T1000 (cell line): Measurements from ENCODE around the gene CCDC61.

Experiments used
- DNase-seq: peaks from one replicate; lab custom pipeline; 2025; ENCODE audit warnings: mixed read lengths; lab: John Stamatoyannopoulos, UW

Gene CCDC61

GRCh38 chr19:45975306-45976070, 19.8 kb upstream of the CCDC61 start:
- DNase-seq = no peak

GRCh38 chr19:45976178-45976577, 19.1 kb upstream of the CCDC61 start:
- no peak for DNase-seq

GRCh38 chr19:45978156-45978555, 17.1 kb upstream of the CCDC61 start:
- DNase-seq = no peak

GRCh38 chr19:45981350-45981749, 13.9 kb upstream of the CCDC61 start:
- DNase-seq = no peak

GRCh38 chr19:45985321-45985720, 9.9 kb upstream of the CCDC61 start:
- no peak for DNase-seq

GRCh38 chr19:45990113-45990728, 5.0 kb upstream of the CCDC61 start:
- no peak for DNase-seq

GRCh38 chr19:45994456-45994997, 740 bp upstream of the CCDC61 start:
- DNase-seq = no peak

- DNase-seq = no peak
These were observed 583 bp downstream of the CCDC61 start for GRCh38 chr19:45995715-45996385.

- no peak for DNase-seq
These were observed 1.7 kb downstream of the CCDC61 start for GRCh38 chr19:45996933-45997332.

- no peak for DNase-seq
These were observed 3.6 kb downstream of the CCDC61 start for GRCh38 chr19:45998834-45999233.

- DNase-seq = no peak
These were observed 4.4 kb downstream of the CCDC61 start for GRCh38 chr19:45999653-46000121.

- no peak for DNase-seq
These were observed 5.4 kb downstream of the CCDC61 start for GRCh38 chr19:46000491-46001246.

- DNase-seq = no peak
These were observed 7.5 kb downstream of the CCDC61 start for GRCh38 chr19:46002678-46003275.

- DNase-seq = no peak
These were observed 11.1 kb downstream of the CCDC61 start for GRCh38 chr19:46006411-46006810.

GRCh38 chr19:46009530-46010510, 14.6 kb downstream of the CCDC61 start:
- peak; percentile 19 for DNase-seq

GRCh38 chr19:46014534-46014933, 19.3 kb downstream of the CCDC61 start:
- DNase-seq = no peak

GRCh38 chr19:46014941-46015686, 19.8 kb downstream of the CCDC61 start:
- no peak for DNase-seq

- no peak for DNase-seq
These were observed 20.6 kb downstream of the CCDC61 start for GRCh38 chr19:46015687-46016425.
